Thoracic aorta (tissue), 2 donors: ENCODE results near the gene ENPP6. TPM values are rescaled to one million over a fixed set of nuclear protein-coding genes. Genes with fewer than 3 reads are reported as not detected.

Experiments
- ATAC-seq: fragments of 150-250 bp; one replicate; pipeline ENCODE4 v1.8.0; 2017; ENCODE audit warnings: low read depth; ENCODE audit not compliant: insufficient number of reproducible peaks, low FRiP score
- DNase-seq: peaks from one replicate; pipeline ENCODE4 v3.0.0-alpha.2; 2020; ENCODE audit warnings: low spot score
- H3K27ac ChIP-seq, 2 donors: fragments of 200-600 bp; sonication (generic); 1 replicate in 1 of 2; 2 replicates in 1 of 2; pipeline ENCODE4 v1.5.1; 2016; ENCODE audit warnings: mild to moderate bottlenecking in 2 of 2, moderate library complexity in 2 of 2
- H3K27me3 ChIP-seq: fragments of 200-600 bp; sonication (generic); replicated peaks from 2 replicates; pipeline ENCODE4 v1.6.0; 2016; ENCODE audit warnings: mild to moderate bottlenecking; ENCODE audit not compliant: insufficient read depth
- H3K36me3 ChIP-seq: fragments of 200-600 bp; sonication (generic); one replicate; pipeline ENCODE4 v1.5.1; 2016
- H3K4me1 ChIP-seq, 2 donors: fragments of 200-600 bp; sonication (generic); 1 replicate in 1 of 2; 2 replicates in 1 of 2; pipeline versions ENCODE4 v1.5.1 to v1.6.0; 2016; ENCODE audit warnings: low read depth in 2 of 2, mild to moderate bottlenecking in 1 of 2; ENCODE audit not compliant: control insufficient read depth in 1 of 2
- H3K4me3 ChIP-seq: fragments of 200-600 bp; sonication (generic); 2 replicates; pipeline ENCODE4 v1.5.1; 2016; ENCODE audit warnings: mild to moderate bottlenecking
- H3K9me3 ChIP-seq: fragments of 200-600 bp; sonication (generic); 2 replicates; pipeline ENCODE4 v1.5.1; 2016
- CTCF ChIP-seq: fragments of 200-600 bp; sonication (generic); IDR thresholded peaks from one replicate; pipeline ENCODE4 v1.5.1; 2019; ENCODE audit warnings: antibody characterized with exemption
- total RNA-seq, 2 donors: library from RNA; depleted of rRNA; stranded (reverse); fragments of >200 nt; gene quantifications; one replicate each; pipeline versions ENCODE4 v1.1.0 to v1.2.3, GENCODE V29; 2016

Gene ENPP6
- total RNA-seq, 2 donors from 2014 or later: 0.27 to 2.0 TPM

- Histone ChIP-seq H3K4me3 (no peak overlapping the region), H3K36me3 (no peaks in the 10 kb centered on the region), H3K9me3 (no peaks in the 10 kb centered on the region), H3K27me3 (no peaks in the 10 kb centered on the region), H3K27ac (no peak overlapping the region), H3K4me1 (no peaks in the 10 kb centered on the region)
- DNase-seq (no peak), ATAC-seq (no peak)
- no peak for TF ChIP-seq CTCF
Measured at GRCh38 chr4:184122631-184123408, 94.9 kb downstream of the ENPP6 start.

- H3K27me3 ChIP-seq: no peaks in the 10 kb centered on the region
- H3K36me3 ChIP-seq: no peaks in the 10 kb centered on the region
- no peaks in the 10 kb centered on the region for H3K4me1 ChIP-seq
- no peak overlapping the region for H3K4me3 ChIP-seq
- H3K9me3 ChIP-seq: no peaks in the 10 kb centered on the region
- H3K27ac ChIP-seq: no peak overlapping the region
- DNase-seq: no peak
- no peak for TF ChIP-seq CTCF
- ATAC-seq: no peak
Measured at GRCh38 chr4:184120549-184121127, 97.0 kb downstream of the ENPP6 start.

- H3K4me1 ChIP-seq: no peaks in the 10 kb centered on the region
Measured at GRCh38 chr4:184117662-184118199, 99.9 kb downstream of the ENPP6 start.

GRCh38 chr4:184115399-184115798, 102.3 kb downstream of the ENPP6 start:
- no peak for ATAC-seq

More at GRCh38 chr4:184117662-184118199, 99.9 kb downstream of the ENPP6 start:
- Histone ChIP-seq H3K27ac (no peak overlapping the region), H3K27me3 (no peaks in the 10 kb centered on the region), H3K9me3 (no peaks in the 10 kb centered on the region), H3K4me3 (no peak overlapping the region), H3K36me3 (no peaks in the 10 kb centered on the region)
- DNase-seq (no peak), ATAC-seq (no peak)
- TF ChIP-seq CTCF: no peak

More at GRCh38 chr4:184115399-184115798, 102.3 kb downstream of the ENPP6 start:
- Histone ChIP-seq H3K9me3 (no peaks in the 10 kb centered on the region), H3K27ac (no peak overlapping the region), H3K4me1 (no peaks in the 10 kb centered on the region), H3K27me3 (no peaks in the 10 kb centered on the region), H3K4me3 (no peak overlapping the region), H3K36me3 (no peaks in the 10 kb centered on the region)
- no peak for TF ChIP-seq CTCF
- DNase-seq: no peak
